Activated naive CD8-positive, alpha-beta T cell treated with anti-CD3 and anti-CD28 coated beads, Interleukin-2, amount 50 U/mL, for 24 hours (primary cell): ENCODE data around the gene SORBS1.

Experiments used
- ATAC-seq: fragments of 150-1000 bp; cut with Tn5 transposase; one replicate; pipeline ENCODE4 v1.10.0; 2021
- DNase-seq: peaks from one replicate; pipeline ENCODE4 v3.0.0; 2021
- H3K27ac Mint-ChIP-seq: one replicate; pipeline ENCODE4 v1.8.0; 2021; ENCODE audit warnings: mild to moderate bottlenecking, mixed read lengths
- H3K27me3 Mint-ChIP-seq: one replicate; pipeline ENCODE4 v1.8.0; 2021; ENCODE audit warnings: mixed read lengths
- H3K36me3 Mint-ChIP-seq: one replicate; pipeline ENCODE4 v1.8.0; 2021; ENCODE audit warnings: low read depth, mixed read lengths
- H3K4me1 Mint-ChIP-seq: one replicate; pipeline ENCODE4 v1.8.0; 2021; ENCODE audit warnings: mixed read lengths
- H3K4me3 Mint-ChIP-seq: one replicate; pipeline ENCODE4 v1.8.0; 2021; ENCODE audit warnings: mild to moderate bottlenecking, moderate library complexity, mixed read lengths
- H3K9me3 Mint-ChIP-seq: one replicate; pipeline ENCODE4 v1.8.0; 2021; ENCODE audit warnings: mixed read lengths

SORBS1 gene

DNA sequence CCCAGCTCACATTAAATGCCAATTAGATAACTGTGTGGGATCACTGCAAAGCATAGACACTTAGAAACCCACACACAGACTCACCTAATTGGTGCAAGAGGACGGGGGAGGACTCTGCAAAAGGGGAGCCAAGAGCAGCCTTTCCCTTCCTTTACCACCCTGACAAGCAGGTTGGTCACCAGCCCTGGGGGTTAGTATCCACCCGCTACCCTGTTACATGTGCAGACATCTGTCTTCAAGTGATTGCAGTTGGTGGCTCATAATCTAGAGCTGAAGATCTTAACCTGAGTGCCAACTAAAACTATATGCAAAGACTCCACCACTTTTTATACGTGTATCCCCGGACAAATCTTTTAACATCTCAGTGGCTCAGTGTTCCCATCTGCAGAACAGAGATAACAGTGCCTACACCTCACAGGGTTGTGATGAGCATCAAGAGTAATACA, 56.9 kb downstream of the SORBS1 start:
- no peaks in the 10 kb centered on the region for H3K4me1 Mint-ChIP-seq

DNA sequence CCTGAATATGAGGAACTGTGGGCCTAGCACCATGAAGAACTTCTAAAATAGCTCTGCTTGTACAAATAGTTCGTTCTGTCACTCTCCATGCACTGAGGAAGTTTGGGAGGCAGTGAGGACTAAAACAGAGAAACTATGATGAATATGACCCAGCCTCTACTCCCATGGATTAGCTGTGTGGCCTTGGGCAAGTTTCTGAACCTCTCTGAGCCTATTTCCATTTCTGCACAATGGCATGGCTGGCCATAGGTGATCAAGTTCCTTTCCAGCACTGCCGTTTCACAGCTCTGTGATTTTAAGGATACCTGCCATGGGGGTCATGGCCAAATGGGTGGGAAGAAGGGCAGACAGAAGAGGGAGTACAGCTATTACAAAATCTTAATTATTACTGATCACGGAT, 57.6 kb downstream of the SORBS1 start:
- H3K27ac Mint-ChIP-seq: no peak overlapping the region

More for the DNA sequence above, 56.9 kb downstream of the SORBS1 start:
- H3K9me3 Mint-ChIP-seq: no peaks in the 10 kb centered on the region
- H3K36me3 Mint-ChIP-seq: no peaks in the 10 kb centered on the region
- DNase-seq: no peak
- H3K27me3 Mint-ChIP-seq: peaks cover 7% of the 10 kb centered on the region
- H3K27ac Mint-ChIP-seq: no peak overlapping the region
- no peak for ATAC-seq
- no peak overlapping the region for H3K4me3 Mint-ChIP-seq

DNA sequence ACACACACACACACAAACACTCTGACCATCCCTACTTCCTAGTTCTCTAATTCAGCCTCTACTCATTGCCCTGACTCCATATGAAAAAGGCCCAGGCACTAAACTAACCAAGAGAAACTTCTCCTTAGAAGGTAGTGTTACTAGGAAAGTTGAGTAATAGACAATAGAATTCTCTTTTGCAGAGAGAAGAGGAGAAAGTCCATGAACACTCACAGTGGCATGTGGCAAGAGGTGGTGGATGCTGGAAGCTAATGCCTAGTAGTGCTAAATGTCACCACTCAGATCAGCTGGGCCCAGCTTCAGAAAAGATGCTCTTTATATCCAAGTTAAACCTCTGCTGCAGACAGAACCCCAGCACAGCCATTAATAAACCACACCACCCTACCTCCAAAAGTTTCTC, 58.2 kb downstream of the SORBS1 start:
- Mint-ChIP-seq H3K4me3 (no peak overlapping the region), H3K36me3 (no peaks in the 10 kb centered on the region), H3K27ac (no peak overlapping the region)

More for the DNA sequence above, 57.6 kb downstream of the SORBS1 start:
- no peaks in the 10 kb centered on the region for H3K9me3 Mint-ChIP-seq
- DNase-seq: no peak
- H3K27me3 Mint-ChIP-seq: peaks cover 7% of the 10 kb centered on the region
- H3K36me3 Mint-ChIP-seq: no peaks in the 10 kb centered on the region
- no peaks in the 10 kb centered on the region for H3K4me1 Mint-ChIP-seq
- ATAC-seq: no peak
- no peak overlapping the region for H3K4me3 Mint-ChIP-seq

DNA sequence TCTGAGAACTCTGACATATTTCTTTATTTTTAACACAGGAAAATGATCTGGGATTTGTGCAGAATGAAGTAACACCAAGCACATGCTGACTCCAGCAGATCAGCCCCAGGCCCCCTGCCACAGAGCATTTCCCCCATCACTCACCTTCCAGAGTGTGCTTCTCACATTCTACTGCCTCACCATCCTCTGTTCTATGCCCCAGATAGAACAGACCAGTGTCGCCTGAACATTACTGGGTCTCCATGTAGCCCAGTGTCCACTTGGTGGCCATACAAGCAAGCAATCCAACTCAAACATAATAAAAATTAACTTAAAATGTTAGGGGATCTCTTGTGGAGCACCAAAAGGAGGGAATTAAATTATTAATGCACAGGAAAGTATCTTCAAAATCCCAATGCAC, 58.8 kb downstream of the SORBS1 start:
- Mint-ChIP-seq H3K9me3 (no peaks in the 10 kb centered on the region), H3K4me3 (no peak overlapping the region), H3K36me3 (no peaks in the 10 kb centered on the region), H3K4me1 (no peaks in the 10 kb centered on the region), H3K27ac (no peak overlapping the region), H3K27me3 (peaks cover 3% of the 10 kb centered on the region)
- ATAC-seq: no peak
- no peak for DNase-seq

More for the DNA sequence above, 58.2 kb downstream of the SORBS1 start:
- DNase-seq (no peak), ATAC-seq (no peak)
- H3K9me3 Mint-ChIP-seq: no peaks in the 10 kb centered on the region
- no peaks in the 10 kb centered on the region for H3K4me1 Mint-ChIP-seq
- H3K27me3 Mint-ChIP-seq: peaks cover 5% of the 10 kb centered on the region

DNA sequence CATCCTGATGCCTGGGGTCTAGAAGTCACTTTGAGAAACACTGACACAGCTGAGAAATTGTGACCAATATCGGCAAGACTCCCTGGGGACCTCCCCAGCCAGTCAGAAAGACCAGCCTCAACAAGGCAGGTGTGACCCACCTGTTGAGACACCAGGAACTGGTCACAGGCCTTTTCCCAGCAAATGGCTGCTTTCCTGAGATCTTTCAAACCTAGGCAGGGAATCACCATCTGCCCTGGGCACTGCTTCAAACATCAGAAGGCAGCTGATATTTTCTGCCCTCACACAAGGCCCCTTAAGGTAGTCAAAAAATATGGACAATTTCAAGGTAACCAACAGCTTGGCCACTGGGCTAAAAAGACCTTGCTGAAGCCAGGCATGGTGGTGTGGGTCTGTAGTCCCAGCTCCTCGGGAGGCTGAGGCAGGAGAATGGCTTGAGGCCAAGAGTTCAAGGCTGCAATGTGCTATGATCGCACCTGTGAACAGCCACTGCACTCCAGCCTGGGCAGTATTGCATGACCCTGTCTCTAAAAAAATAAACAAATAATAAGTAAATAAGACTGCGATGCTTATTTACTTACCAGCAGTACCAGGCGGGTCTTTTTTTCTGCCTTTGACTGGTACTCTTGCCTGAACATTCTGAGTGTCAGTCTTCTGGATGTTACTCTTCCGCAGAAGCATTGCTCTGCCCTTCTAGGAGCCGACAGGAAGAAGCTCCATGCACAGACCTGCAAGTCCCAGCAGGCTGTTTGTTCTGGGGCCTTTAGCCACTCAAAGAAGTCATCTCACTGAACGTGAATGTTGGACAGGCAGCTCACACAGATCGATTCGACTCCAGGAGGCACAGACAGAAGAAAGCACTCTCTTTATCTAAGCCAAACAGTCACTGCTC, 59.7 kb downstream of the SORBS1 start:
- Mint-ChIP-seq H3K4me3 (no peak overlapping the region), H3K27me3 (peaks cover 2% of the 10 kb centered on the region), H3K27ac (no peak overlapping the region), H3K9me3 (no peaks in the 10 kb centered on the region), H3K4me1 (no peaks in the 10 kb centered on the region), H3K36me3 (no peaks in the 10 kb centered on the region)
- ATAC-seq (no peak), DNase-seq (no peak)

DNA sequence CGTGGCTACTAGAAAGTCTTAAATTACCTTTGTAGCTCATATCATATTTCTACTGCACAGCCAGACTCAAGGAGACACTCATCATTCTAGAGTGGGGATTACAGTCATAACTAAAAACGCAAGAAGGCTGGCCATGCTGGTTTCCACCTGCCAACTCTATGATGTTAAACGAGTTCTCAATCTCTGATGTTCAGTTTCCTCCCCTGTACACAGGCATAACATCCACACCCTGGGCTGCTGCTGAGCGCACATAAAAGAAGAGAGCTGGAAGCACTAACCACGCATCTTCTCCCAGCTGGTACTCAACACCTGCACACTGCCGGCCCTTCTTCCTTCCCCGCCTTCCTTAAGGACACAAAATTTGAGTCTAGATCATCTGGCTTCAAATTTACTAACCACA, 60.5 kb downstream of the SORBS1 start:
- Mint-ChIP-seq H3K4me3 (no peak overlapping the region), H3K4me1 (no peaks in the 10 kb centered on the region), H3K27ac (no peak overlapping the region), H3K27me3 (peaks cover 2% of the 10 kb centered on the region), H3K9me3 (no peaks in the 10 kb centered on the region), H3K36me3 (no peaks in the 10 kb centered on the region)
- DNase-seq (no peak), ATAC-seq (no peak)

DNA sequence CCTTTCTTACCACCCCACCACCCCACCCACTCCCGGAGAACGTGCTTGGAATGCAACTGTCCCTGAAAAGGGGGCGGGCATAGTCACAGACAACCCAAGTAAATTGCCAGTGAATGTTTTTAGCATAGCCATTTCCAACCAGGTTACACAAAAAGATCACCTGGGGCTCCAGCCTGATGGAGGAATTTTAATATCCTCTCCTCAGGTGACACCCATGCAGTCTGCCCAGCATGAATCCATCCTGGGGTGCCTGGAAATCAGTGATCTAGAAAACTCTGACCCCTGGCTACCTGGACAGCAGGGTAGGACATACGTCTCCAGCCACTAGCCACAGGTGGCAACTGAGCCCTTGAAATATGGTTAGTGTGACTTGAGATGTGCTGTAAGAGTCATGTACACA, 61.1 kb downstream of the SORBS1 start:
- Mint-ChIP-seq H3K27me3 (peaks cover 2% of the 10 kb centered on the region), H3K4me3 (no peak overlapping the region), H3K27ac (no peak overlapping the region), H3K9me3 (no peaks in the 10 kb centered on the region), H3K36me3 (no peaks in the 10 kb centered on the region), H3K4me1 (no peaks in the 10 kb centered on the region)
- no peak for ATAC-seq
- no peak for DNase-seq

DNA sequence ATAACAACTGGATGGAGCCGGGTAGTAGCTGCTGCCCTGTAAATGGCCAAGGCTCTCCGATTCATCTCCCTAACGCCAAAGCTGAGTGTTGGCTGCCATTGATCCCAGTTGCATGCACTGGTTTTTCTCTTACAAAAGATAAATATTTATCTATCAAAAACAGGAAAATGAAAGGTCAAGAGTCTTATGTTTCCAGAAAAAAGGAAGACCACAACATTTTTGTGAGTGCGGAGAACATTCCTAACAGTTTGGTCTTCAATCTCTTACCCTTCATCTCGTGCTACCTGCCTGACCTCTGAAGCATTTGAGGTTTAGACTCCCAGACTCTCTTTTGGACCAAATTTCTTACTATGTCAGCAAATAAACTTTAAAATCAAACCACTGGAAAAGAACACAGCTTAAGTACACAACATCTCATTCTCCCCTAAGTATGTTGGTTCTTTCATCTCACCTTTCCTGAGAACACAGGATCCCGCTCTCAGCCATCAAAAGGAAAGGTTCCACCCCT, 61.6 kb downstream of the SORBS1 start:
- DNase-seq (no peak), ATAC-seq (no peak)
- H3K4me1 Mint-ChIP-seq: no peaks in the 10 kb centered on the region
- no peaks in the 10 kb centered on the region for H3K36me3 Mint-ChIP-seq
- H3K9me3 Mint-ChIP-seq: no peaks in the 10 kb centered on the region
- peaks cover 2% of the 10 kb centered on the region for H3K27me3 Mint-ChIP-seq
- no peak overlapping the region for H3K27ac Mint-ChIP-seq
- no peak overlapping the region for H3K4me3 Mint-ChIP-seq

DNA sequence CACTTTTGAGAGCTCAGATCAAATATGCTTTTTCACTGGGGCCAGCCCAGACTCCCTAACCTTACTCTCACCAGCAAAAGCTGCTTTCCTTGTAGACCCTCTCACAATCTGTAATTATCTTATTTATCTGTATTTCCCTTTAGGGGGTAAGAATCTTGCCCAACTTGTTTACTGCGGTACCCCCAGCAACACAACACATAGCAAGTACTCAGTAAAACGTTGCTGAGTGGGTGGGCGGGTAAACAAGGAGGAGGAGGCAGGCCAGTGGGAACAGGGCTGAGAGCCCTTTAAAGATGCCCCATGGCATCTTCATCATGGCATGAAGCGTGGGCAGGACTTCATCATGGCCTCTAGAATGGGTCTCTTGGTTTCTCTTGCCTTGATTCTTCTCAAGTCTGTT, 64.2 kb downstream of the SORBS1 start:
- no peak for ATAC-seq
- H3K9me3 Mint-ChIP-seq: no peaks in the 10 kb centered on the region
- peaks cover 2% of the 10 kb centered on the region for H3K27me3 Mint-ChIP-seq
- no peak overlapping the region for H3K4me3 Mint-ChIP-seq
- DNase-seq: no peak
- no peak overlapping the region for H3K27ac Mint-ChIP-seq
- no peaks in the 10 kb centered on the region for H3K36me3 Mint-ChIP-seq
- no peaks in the 10 kb centered on the region for H3K4me1 Mint-ChIP-seq

DNA sequence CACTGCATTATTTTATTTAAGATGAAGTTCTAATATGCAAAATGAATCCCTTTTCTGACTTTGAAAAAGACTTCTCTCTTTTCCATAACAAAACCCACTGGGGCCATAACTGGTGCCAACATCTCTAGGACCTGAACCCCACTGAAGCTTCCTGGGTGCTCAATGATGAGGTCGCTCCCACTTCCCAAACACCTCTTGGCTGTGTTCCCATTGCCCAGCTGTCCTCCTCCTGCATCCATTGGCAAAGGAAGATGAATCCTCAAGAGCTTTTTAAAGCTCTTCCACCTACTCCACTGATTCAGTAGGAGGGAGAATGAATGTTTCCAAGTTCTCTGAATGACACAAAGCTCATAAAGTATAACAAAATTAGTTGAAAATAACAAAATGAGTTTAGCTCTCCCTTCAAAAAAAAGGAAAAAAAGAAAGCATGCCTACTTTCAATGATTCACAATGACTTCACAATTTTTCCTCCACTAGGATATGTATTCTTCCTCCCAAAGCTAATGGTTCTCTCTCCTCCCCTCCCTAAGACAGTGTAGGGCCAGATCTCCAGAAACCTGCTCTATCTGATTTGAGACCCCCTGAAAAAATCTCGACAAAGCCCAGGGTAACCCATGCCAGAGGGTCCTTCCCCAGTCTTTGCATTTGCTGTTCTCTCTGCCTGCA, 64.8 kb downstream of the SORBS1 start:
- ATAC-seq (no peak), DNase-seq (no peak)
- Mint-ChIP-seq H3K27ac (no peak overlapping the region), H3K4me3 (no peak overlapping the region), H3K27me3 (peaks cover 2% of the 10 kb centered on the region), H3K4me1 (no peaks in the 10 kb centered on the region), H3K36me3 (no peaks in the 10 kb centered on the region), H3K9me3 (no peaks in the 10 kb centered on the region)

DNA sequence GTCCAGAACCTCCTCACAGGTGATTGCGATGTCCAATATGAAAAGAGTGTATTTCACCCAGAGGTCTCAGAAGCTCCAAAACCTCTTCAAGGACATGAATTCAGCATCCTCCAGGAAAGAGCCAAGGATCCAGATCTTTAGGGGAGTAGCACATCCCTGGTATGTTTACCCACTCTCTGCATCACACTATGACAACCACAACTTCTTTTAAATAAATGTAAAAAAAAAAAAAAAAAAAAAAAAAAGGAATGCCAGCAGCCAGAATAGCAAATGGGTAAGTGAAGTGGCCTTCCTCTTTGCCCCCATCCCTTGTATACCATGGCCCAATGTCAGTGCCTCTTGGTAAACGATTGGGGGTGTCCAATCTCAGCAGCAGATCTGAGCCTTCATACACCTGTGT, 67.3 kb downstream of the SORBS1 start:
- Mint-ChIP-seq H3K9me3 (no peaks in the 10 kb centered on the region), H3K4me3 (no peak overlapping the region), H3K36me3 (no peaks in the 10 kb centered on the region), H3K4me1 (no peaks in the 10 kb centered on the region), H3K27ac (no peak overlapping the region), H3K27me3 (no peaks in the 10 kb centered on the region)
- ATAC-seq (no peak), DNase-seq (no peak)

DNA sequence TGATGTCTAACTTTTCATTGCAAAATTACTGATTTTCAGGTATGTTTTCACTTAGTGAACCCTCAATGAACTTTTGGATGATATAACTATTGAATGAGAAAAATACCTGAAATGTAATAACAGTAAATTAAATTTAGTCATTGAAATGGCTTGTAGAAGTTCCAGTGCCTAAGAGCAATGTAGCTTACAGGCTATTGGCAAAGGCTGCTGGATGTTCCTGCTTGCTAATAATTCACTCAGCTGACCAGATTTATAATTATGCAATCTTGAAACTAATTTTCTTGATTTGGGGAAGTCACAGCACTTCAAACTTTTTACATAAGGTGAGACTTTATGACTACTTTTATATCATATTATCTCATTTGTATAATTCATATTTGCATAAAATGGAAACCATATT, 73.2 kb downstream of the SORBS1 start:
- Mint-ChIP-seq H3K27me3 (no peaks in the 10 kb centered on the region), H3K4me3 (no peak overlapping the region), H3K36me3 (no peaks in the 10 kb centered on the region), H3K27ac (no peak overlapping the region), H3K4me1 (peaks cover 7% of the 10 kb centered on the region), H3K9me3 (no peaks in the 10 kb centered on the region)
- DNase-seq: no peak
- no peak for ATAC-seq

DNA sequence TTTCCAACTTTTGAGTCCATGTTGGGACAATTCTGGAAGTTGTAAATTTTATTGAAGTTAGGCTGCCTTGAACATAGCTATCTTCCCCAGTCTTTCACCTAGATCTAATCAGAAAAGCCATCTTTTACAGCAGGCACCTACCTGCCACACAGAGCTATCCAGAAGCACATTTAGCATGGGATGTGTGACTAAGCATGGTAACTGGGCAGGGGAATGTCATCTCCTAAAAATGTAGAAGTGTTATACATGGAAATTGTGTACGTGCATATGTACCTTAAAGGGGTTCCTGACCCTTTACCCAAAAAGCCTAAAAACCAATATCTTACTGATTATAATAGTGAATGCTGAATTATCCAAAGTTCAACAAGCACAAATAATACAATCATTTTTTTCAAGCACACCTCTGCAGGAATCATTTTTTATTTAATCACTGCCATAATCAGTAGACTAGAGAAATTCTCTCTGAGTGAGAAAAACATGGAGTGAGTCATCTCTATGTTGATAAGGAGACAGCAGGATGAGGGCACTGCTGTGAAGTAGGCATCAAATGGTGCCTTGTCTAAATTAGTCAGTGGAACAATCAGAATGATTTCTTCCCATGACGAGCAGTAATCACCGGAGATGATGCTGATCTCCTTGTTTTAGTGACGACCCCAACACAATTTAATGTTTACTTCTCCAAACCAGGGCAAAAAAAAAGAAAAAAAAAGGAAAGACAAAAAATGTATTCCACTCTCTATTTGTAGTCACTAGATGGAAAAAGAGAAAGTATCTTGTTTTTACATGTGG, 75.9 kb downstream of the SORBS1 start:
- ATAC-seq (peak; percentile 67), DNase-seq (no peak)
- no peaks in the 10 kb centered on the region for H3K27me3 Mint-ChIP-seq
- H3K9me3 Mint-ChIP-seq: no peaks in the 10 kb centered on the region
- H3K27ac Mint-ChIP-seq: peak overlapping the region; percentile 66
- peaks cover 16% of the 10 kb centered on the region for H3K4me1 Mint-ChIP-seq
- no peak overlapping the region for H3K4me3 Mint-ChIP-seq
- H3K36me3 Mint-ChIP-seq: no peaks in the 10 kb centered on the region

DNA sequence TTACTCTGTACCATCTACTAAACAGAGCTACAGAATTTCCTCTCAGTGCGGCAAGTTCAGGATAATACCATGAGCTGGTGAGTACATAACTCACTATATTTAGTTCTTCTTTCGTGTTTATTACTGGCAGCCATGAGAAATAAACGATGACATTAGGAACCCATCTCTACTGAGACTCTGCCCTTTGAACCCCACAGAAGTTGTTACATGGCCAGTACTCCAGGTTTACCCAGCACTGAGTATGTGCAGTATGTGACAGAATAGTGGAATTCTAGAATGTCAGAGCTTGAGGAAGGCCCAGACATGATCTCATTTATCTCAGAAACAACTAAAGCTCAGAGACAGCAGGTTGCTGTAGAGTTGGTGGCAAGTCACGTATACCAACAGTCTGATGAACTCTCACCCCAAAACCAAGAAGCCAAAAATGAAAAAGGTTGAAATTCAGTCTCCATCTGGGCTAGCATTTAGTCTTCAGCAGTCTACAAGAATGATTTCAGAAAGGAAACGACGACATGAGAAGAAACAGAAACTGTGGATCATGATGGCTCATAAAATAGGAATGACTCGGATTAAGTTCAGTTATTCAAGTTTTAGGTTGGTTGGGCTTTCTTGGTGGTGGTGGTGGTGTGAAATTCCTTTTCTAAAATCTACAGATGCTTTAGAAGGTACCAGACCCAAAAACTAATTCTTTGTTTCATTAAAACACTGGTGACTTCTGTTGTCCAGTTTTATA, 78.5 kb downstream of the SORBS1 start:
- peaks cover 2% of the 10 kb centered on the region for H3K27me3 Mint-ChIP-seq
- peaks cover 16% of the 10 kb centered on the region for H3K4me1 Mint-ChIP-seq
- no peaks in the 10 kb centered on the region for H3K9me3 Mint-ChIP-seq
- DNase-seq (no peak), ATAC-seq (no peak)
- no peak overlapping the region for H3K27ac Mint-ChIP-seq
- H3K36me3 Mint-ChIP-seq: no peaks in the 10 kb centered on the region
- H3K4me3 Mint-ChIP-seq: no peak overlapping the region
